GM19035 (cell line): ENCODE measurements around the gene NRXN3.

Experiments used
- ATAC-seq: cut with Tn5 transposase; IDR thresholded peaks from one replicate; pipeline ENCODE4 v1.9.1; 2021; ENCODE audit not compliant: unreplicated experiment

The NRXN3 gene

GRCh38 chr14:78627114-78627513 lies 456.9 kb downstream of the NRXN3 start:
- ATAC-seq: no peak

DNA sequence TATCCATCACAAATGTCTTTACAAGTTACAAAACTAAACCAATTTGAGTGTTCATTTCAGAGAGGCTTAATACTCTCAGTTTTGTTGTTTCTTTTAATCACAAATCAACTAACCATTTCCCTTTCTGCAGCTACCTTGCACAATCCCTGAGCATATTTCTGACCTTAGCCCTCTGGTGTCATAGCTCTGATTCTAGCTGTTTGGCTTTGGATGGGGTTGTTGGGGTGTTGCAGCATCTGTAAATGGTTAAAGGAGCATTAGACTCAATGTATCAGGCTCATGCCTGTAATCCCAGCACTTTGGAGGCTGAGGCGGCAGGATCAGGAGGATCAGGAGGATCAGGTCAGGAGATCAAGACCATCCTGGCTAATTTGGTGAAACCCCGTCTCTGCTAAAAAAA lies 461.4 kb downstream of the NRXN3 start:
- no peak for ATAC-seq

GRCh38 chr14:78633752-78634151 lies 463.6 kb downstream of the NRXN3 start:
- no peak for ATAC-seq

DNA sequence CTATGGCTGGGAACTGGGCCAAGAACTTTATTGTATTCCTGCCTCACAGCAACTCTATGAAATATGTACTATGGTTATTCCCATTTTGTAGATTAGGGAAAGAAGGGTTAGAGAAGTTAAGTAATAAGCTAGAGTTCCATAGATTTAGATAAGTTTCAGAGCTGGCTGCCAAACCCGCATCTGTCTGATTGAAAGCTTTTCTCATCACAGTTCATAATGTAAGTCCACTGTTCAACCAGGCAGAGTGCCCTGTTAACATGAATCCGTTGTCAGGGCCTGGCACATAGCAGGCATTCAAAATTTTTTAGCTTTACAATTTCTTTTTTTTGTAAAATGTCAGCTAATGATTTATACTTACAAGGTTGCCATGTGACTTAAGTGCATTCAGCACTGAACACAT lies 467.3 kb downstream of the NRXN3 start:
- no peak for ATAC-seq

DNA sequence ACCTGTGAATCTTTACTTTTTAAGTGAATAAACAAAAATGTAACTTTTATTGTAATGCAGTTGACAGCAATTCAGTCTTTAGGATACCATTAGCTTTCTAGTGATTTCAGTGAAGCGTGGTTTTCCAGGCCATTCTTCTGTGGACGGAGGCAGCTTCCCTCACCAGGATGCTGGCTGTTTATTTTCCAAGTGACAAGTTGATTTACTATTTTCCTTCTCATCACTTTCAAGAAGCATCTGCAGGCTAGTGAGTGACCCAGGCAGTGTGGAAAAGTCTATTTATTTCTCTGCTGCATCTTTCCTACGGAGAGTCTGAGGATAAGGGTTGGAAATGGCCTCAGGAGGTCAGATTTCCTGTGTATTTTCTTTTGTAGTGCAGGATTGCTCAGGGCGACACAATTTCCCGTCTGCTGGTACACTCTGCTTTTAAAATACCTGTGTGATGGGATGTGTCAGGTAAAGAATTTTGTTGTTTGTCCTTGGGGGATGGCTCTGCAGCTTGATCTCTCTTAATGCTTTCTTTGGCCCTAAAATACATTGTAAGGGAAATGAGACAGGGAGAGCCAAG lies 467.8 kb downstream of the NRXN3 start:
- ATAC-seq: no peak

GRCh38 chr14:78638926-78639325 lies 468.8 kb downstream of the NRXN3 start:
- ATAC-seq: no peak

- ATAC-seq: no peak
These were observed 474.8 kb downstream of the NRXN3 start for GRCh38 chr14:78644824-78645559.

DNA sequence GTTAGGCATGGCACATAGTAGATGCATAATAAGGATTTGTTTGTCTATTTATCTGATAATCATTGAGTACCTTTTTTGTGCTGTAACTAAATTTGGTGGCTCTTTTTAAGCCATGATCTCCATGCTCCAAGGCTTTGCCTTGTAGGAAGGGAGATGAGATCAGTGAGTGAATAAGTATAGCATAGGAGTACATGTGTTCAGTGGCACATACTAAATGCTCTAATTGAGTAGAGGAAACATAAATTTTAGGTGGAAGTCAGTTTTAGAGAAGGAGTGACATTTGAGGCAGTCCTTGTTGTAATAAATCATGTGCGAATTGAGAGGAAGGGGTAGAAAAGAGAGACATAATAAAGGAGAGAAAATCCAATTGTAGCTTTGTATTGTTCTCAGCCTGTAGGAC lies 482.6 kb downstream of the NRXN3 start:
- no peak for ATAC-seq

DNA sequence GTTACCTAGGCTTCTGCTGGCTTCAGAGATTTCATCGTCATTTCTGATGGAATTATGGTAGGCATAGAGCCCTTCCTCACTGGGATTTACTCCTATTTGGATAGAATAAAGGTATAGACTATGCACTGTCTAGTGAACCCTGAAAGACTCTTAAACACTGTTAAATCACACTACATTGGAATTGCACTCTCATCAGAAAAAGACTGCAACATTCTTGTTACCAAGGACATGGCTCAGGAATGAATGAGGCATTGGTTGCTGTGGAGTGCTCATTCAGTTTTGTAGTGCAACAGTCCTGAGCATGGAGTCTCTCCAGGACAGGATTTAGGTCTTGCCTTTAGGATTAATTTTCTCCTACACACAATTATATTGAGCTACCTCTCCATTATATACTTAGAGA lies 483.0 kb downstream of the NRXN3 start:
- ATAC-seq: no peak

DNA sequence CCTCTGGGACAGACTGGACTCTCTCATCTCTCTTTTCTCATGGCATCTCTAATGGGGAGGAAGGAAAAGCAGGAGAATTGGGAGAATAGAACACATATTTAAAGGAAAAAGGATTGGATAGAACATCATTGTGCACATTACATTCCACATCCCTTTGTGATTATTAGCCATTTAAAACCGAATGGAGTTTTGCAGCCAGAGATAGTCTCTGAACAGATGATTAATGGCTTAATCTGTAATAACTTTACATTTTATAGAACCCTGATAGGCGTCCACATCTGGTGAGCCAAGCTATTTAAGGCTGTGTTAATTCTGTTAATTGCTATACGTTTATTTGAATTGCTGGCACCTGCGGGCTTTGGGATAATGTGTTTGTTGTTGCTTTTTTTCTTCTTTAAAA lies 487.3 kb downstream of the NRXN3 start:
- no peak for ATAC-seq

DNA sequence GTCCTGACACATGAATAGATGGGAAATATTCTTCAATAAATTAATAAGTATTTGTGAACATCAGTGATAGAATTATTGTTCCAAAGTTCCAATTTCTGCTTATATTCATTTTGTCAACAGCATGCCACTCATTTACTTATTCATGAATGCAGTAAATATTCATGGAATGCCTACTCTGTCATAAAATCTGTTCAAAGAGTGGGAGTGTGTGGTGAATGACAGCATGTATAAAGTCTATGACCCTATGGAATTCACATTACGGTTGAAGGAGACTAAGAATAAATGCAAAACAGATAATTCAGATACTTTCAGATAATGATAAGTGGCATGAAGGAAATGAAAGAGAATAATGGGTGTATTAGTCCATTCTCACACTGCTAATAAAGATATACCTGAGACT lies 494.7 kb downstream of the NRXN3 start:
- ATAC-seq: no peak

- no peak for ATAC-seq
These were observed 496.3 kb downstream of the NRXN3 start for GRCh38 chr14:78666336-78667056.

- ATAC-seq: no peak
These were observed 497.0 kb downstream of the NRXN3 start for GRCh38 chr14:78667141-78667540.

GRCh38 chr14:78673845-78674244 lies 503.7 kb downstream of the NRXN3 start:
- no peak for ATAC-seq

- ATAC-seq: no peak
These were observed 504.6 kb downstream of the NRXN3 start for GRCh38 chr14:78674820-78675219.

- no peak for ATAC-seq
These were observed 513.0 kb downstream of the NRXN3 start for GRCh38 chr14:78683206-78683605.

- no peak for ATAC-seq
These were observed 513.8 kb downstream of the NRXN3 start for GRCh38 chr14:78683981-78684380.

DNA sequence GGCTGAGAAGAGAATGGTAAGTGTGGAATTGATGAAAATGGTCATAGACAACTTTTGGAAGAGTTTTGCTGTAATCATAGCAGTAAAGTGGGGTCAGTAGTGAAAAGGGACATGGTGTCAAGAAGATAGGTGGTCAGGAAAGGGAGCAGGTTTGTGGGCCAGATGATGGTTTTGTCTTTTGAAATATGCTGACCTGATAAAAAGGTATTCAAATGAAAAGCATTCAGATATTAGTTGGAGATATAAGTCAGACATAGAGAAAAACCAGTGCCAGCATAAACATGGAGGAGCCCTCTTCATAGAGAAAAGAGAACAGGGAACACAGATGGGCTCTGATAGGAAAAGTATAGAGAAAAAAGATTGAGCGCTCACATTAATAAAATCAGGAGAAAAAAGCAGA lies 518.3 kb downstream of the NRXN3 start:
- ATAC-seq: no peak

DNA sequence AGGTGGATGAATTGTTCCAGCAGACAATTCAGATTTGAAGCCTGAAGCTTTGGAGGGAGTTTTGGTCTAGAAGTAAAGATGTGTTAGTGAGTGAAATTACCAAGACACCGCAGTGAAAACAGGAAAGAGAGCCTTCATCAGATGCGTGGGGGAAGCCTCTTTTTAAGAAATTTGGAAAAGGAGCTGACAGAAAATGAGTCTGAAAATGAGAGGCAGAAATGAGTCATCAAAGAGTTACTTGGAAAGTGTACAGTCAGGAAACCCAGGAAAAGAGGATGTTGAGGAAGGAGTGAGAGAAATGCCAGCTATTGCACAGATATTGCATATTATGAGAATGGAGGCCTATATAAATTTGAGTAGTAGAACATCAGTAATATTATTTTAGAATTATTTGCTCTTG lies 520.7 kb downstream of the NRXN3 start:
- ATAC-seq: no peak

- ATAC-seq: no peak
These were observed 527.2 kb downstream of the NRXN3 start for GRCh38 chr14:78697341-78697740.

DNA sequence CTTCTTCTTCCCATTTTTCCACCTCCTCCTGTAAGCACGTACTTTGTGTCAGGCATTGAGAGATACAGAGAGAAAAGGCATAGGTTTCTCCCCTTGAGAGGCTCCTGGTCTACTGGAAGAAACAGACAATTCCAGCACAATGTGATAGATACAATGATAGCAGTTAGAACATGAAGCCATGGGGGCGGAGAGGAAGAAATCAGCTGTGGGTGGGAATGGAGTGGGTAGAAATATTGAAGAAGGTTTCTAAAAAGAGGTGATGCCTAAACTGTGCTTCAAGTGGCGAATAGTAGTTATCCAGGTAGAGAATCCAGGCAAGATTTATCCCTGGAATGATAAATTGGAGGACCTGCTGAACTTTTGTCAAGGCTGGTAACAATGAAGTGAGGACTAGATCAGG lies 528.8 kb downstream of the NRXN3 start:
- ATAC-seq: no peak

- ATAC-seq: no peak
These were observed 530.1 kb downstream of the NRXN3 start for GRCh38 chr14:78700236-78700635.
